Keratinocyte (primary cell): ENCODE results near the gene SYTL2. TPM values are rescaled to one million over a fixed set of nuclear protein-coding genes. Genes with fewer than 3 reads are reported as not detected.

Experiments
- DNase-seq: peaks from one replicate; pipeline ENCODE4 v3.0.0-alpha.2; 2011; ENCODE audit warnings: low read depth, missing footprints, low spot score
- FAIRE-seq: peaks from 2 replicates; lab custom pipeline; 2011; peaks lifted over from hg19 to GRCh38; lab: Jason Lieb, UNC
- H2AFZ ChIP-seq: 2 replicates; pipeline ENCODE4 v1.6.0; 2012; ENCODE audit warnings: low read length, control low read depth, inconsistent platforms; ENCODE audit not compliant: control insufficient read depth
- H3K27ac ChIP-seq: 2 replicates; pipeline ENCODE4 v1.5.1; 2011; ENCODE audit warnings: low read length; ENCODE audit not compliant: control insufficient read depth, insufficient read depth
- H3K27me3 ChIP-seq: 3 replicates; pipeline ENCODE4 v1.6.0; 2011; ENCODE audit warnings: low read length; ENCODE audit not compliant: control insufficient read depth, insufficient read depth; ENCODE audit errors: extremely low read depth
- H3K36me3 ChIP-seq, 2 experiments: 2 replicates in 1 of 2; 3 replicates in 1 of 2; pipeline ENCODE4 v1.5.1; 2011; ENCODE audit warnings: low read length in 2 of 2, mild to moderate bottlenecking in 1 of 2; ENCODE audit not compliant: control insufficient read depth in 2 of 2, insufficient read depth in 2 of 2; ENCODE audit errors: extremely low read depth in 1 of 2
- H3K4me1 ChIP-seq: 3 replicates; pipeline ENCODE4 v1.5.1; 2011; ENCODE audit warnings: low read length; ENCODE audit not compliant: control insufficient read depth, insufficient read depth; ENCODE audit errors: extremely low read depth
- H3K4me2 ChIP-seq: 3 replicates; pipeline ENCODE4 v1.6.0; 2011; ENCODE audit warnings: low read depth, low read length; ENCODE audit not compliant: control insufficient read depth, insufficient read depth; ENCODE audit errors: extremely low read depth
- H3K4me3 ChIP-seq, 3 experiments: fragments of 200-600 bp in 1 of 3; sonication (generic) in 1 of 3; 2 replicates in 2 of 3; 3 replicates in 1 of 3; pipeline ENCODE4 v1.5.1; 2011 to 2016; ENCODE audit warnings: low read length in 3 of 3, mild to moderate bottlenecking in 3 of 3, control low read depth in 2 of 3, inconsistent platforms in 1 of 3, low read depth in 1 of 3, mixed read lengths in 1 of 3, mixed run types in 1 of 3, moderate library complexity in 1 of 3; ENCODE audit not compliant: control insufficient read depth in 2 of 3, insufficient read depth in 2 of 3; ENCODE audit errors: extremely low read depth in 1 of 3
- H3K79me2 ChIP-seq: 2 replicates; pipeline ENCODE4 v1.6.0; 2012; ENCODE audit warnings: low read length; ENCODE audit not compliant: control insufficient read depth, insufficient read depth
- H3K9ac ChIP-seq: 3 replicates; pipeline ENCODE4 v1.6.0; 2011; ENCODE audit warnings: low read length; ENCODE audit not compliant: control insufficient read depth, insufficient read depth; ENCODE audit errors: extremely low read depth
- H3K9me1 ChIP-seq: 3 replicates; pipeline ENCODE4 v1.6.0; 2011; ENCODE audit warnings: low read length; ENCODE audit not compliant: control insufficient read depth, insufficient read depth; ENCODE audit errors: extremely low read depth
- H3K9me3 ChIP-seq: 2 replicates; pipeline ENCODE4 v1.5.1; 2012; ENCODE audit warnings: low read depth, low read length; ENCODE audit not compliant: control insufficient read depth
- H4K20me1 ChIP-seq: 3 replicates; pipeline ENCODE4 v1.6.0; 2011; ENCODE audit warnings: low read length; ENCODE audit not compliant: control insufficient read depth, insufficient read depth; ENCODE audit errors: extremely low read depth
- EZH2 ChIP-seq: IDR thresholded peaks from one replicate; pipeline ENCODE4 v1.6.1; 2012; ENCODE audit warnings: inconsistent platforms, mild to moderate bottlenecking, low read length, moderate library complexity
- dilution Hi-C: fragments of 300-500 bp; cut with MboI; formaldehyde crosslinking; loops from one replicate; pipeline ENCODE4 v1.7.0; 2020; ENCODE audit warnings: low sequenced_read_pairs; ENCODE audit not compliant: extremely low pct_ligation_motif_present
- polyA plus RNA-seq, 5 experiments: library from polyadenylated mRNA; depleted of rRNA in 3 of 5; stranded (reverse) in 3 of 5; stranded (forward) in 1 of 5; unstranded in 1 of 5; fragments of >200 nt; gene quantifications; 1 replicate in 1 of 5; 2 replicates in 3 of 5; 3 replicates in 1 of 5; pipeline versions ENCODE4 v1.2.1 to v1.2.3, GENCODE V29; 2011 to 2012; ENCODE audit warnings: missing spikeins in 2 of 5, low read depth in 1 of 5, low replicate concordance in 1 of 5
- TF ChIP-seq, protein P1 (sequence below), 3 experiments: IDR thresholded peaks in 1 of 3; conservative IDR thresholded peaks in 1 of 3; optimal IDR thresholded peaks in 1 of 3; 2 replicates in 2 of 3; 3 replicates in 1 of 3; pipeline versions ENCODE3 to v1.5.1; 2011; ENCODE audit warnings: low read length in 3 of 3, mild to moderate bottlenecking in 3 of 3, moderate library complexity in 2 of 3, control low read depth in 1 of 3, inconsistent platforms in 1 of 3; ENCODE audit not compliant: insufficient read depth in 2 of 3; ENCODE audit errors: extremely low read depth in 1 of 3

SYTL2 gene
- polyA plus RNA-seq, 1 donor (not counting 4 experiments of a cell fraction or from before 2014, with no cell fraction given): 3.1 TPM

- H3K4me1 ChIP-seq: peaks cover 16% of the 10 kb centered on the region
- H2AFZ ChIP-seq: peak overlapping the region; percentile 42
- H3K27ac ChIP-seq: peak overlapping the region; percentile 19
- H3K27me3 ChIP-seq: no peaks in the 10 kb centered on the region
- FAIRE-seq: peak; percentile 87
- peak; percentile 61 for DNase-seq
- no peaks in the 10 kb centered on the region for H3K36me3 ChIP-seq
- H3K4me3 ChIP-seq: no peak overlapping the region
- H3K9me3 ChIP-seq: no peaks in the 10 kb centered on the region
- H3K9me1 ChIP-seq: no peaks in the 10 kb centered on the region
- no peak overlapping the region for H3K9ac ChIP-seq
- dilution Hi-C loops: no loop called here
- H4K20me1 ChIP-seq: no peaks in the 10 kb centered on the region
- no peaks in the 10 kb centered on the region for H3K79me2 ChIP-seq
- no peak for TF ChIP-seq EZH2
- TF ChIP-seq, protein P1, sequence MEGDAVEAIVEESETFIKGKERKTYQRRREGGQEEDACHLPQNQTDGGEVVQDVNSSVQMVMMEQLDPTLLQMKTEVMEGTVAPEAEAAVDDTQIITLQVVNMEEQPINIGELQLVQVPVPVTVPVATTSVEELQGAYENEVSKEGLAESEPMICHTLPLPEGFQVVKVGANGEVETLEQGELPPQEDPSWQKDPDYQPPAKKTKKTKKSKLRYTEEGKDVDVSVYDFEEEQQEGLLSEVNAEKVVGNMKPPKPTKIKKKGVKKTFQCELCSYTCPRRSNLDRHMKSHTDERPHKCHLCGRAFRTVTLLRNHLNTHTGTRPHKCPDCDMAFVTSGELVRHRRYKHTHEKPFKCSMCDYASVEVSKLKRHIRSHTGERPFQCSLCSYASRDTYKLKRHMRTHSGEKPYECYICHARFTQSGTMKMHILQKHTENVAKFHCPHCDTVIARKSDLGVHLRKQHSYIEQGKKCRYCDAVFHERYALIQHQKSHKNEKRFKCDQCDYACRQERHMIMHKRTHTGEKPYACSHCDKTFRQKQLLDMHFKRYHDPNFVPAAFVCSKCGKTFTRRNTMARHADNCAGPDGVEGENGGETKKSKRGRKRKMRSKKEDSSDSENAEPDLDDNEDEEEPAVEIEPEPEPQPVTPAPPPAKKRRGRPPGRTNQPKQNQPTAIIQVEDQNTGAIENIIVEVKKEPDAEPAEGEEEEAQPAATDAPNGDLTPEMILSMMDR (optimal IDR thresholded peaks at IDR 0.05 in 1 of 3, IDR thresholded peaks at IDR 0.05 in 1 of 3, conservative IDR thresholded peaks at IDR 0.05 in 1 of 3; ENCODE audit: extremely low read depth in 1 of 3, insufficient read depth in 2 of 3, low read length in 3 of 3): no peak
- peak overlapping the region; percentile 64 for H3K4me2 ChIP-seq
Observed at GRCh38 chr11:85725510-85726258, 85.3 kb downstream of the SYTL2 start.

- Histone ChIP-seq H3K9ac (no peak overlapping the region), H3K79me2 (no peaks in the 10 kb centered on the region), H3K4me1 (peaks cover 16% of the 10 kb centered on the region), H3K9me3 (no peaks in the 10 kb centered on the region), H3K9me1 (no peaks in the 10 kb centered on the region), H4K20me1 (no peaks in the 10 kb centered on the region), H3K4me2 (no peak overlapping the region), H3K4me3 (no peak overlapping the region), H3K27ac (no peak overlapping the region), H3K27me3 (no peaks in the 10 kb centered on the region), H2AFZ (no peak overlapping the region), H3K36me3 (no peaks in the 10 kb centered on the region)
- dilution Hi-C loops: no loop called here
- DNase-seq: no peak
- TF ChIP-seq, protein P1 (optimal IDR thresholded peaks at IDR 0.05 in 1 of 3, IDR thresholded peaks at IDR 0.05 in 1 of 3, conservative IDR thresholded peaks at IDR 0.05 in 1 of 3; ENCODE audit: extremely low read depth in 1 of 3, insufficient read depth in 2 of 3, low read length in 3 of 3): no peak
- TF ChIP-seq EZH2: no peak
- peak; percentile 23 for FAIRE-seq
Observed at GRCh38 chr11:85724748-85725465, 86.0 kb downstream of the SYTL2 start.
